AG08395 (cell line): Measurements from ENCODE around the gene EHMT1.

Experiments
- DNase-seq: peaks from one replicate; pipeline ENCODE4 v3.0.0; 2012; ENCODE audit warnings: mixed read lengths, low spot score

The EHMT1 gene

GRCh38 chr9:137673886-137674285 is 55.1 kb downstream of the EHMT1 start:
- DNase-seq: no peak

- no peak for DNase-seq
Observed at GRCh38 chr9:137674307-137674975, 55.6 kb downstream of the EHMT1 start.

- DNase-seq: no peak
Observed at GRCh38 chr9:137674976-137675320, 56.1 kb downstream of the EHMT1 start.

GRCh38 chr9:137676998-137677397 is 58.2 kb downstream of the EHMT1 start:
- no peak for DNase-seq

- no peak for DNase-seq
Observed at GRCh38 chr9:137678202-137678601, 59.4 kb downstream of the EHMT1 start.

- DNase-seq: no peak
Observed at GRCh38 chr9:137679249-137679648, 60.4 kb downstream of the EHMT1 start.

- no peak for DNase-seq
Observed at GRCh38 chr9:137679695-137680305, 61.0 kb downstream of the EHMT1 start.

GRCh38 chr9:137680444-137681358 is 61.9 kb downstream of the EHMT1 start:
- DNase-seq: no peak

GRCh38 chr9:137682428-137683105 is 63.8 kb downstream of the EHMT1 start:
- DNase-seq: no peak

- no peak for DNase-seq
Observed at GRCh38 chr9:137683262-137683864, 64.6 kb downstream of the EHMT1 start.

- DNase-seq: no peak
Observed at GRCh38 chr9:137685035-137685740, 66.4 kb downstream of the EHMT1 start.

- peak; percentile 50 for DNase-seq
Observed at GRCh38 chr9:137685741-137686420, 67.1 kb downstream of the EHMT1 start.

GRCh38 chr9:137688261-137688660 is 69.5 kb downstream of the EHMT1 start:
- DNase-seq: no peak

- DNase-seq: no peak
Observed at GRCh38 chr9:137688725-137689124, 69.9 kb downstream of the EHMT1 start.

- DNase-seq: peak; percentile 37
Observed at GRCh38 chr9:137689745-137690529, 71.1 kb downstream of the EHMT1 start.

GRCh38 chr9:137690930-137691645 is 72.3 kb downstream of the EHMT1 start:
- DNase-seq: no peak

GRCh38 chr9:137691646-137692351 is 73.0 kb downstream of the EHMT1 start:
- DNase-seq: no peak

- DNase-seq: no peak
Observed at GRCh38 chr9:137694236-137694959, 75.6 kb downstream of the EHMT1 start.
